Mammary epithelial cell (primary cell): ENCODE measurements around the gene LRRC2.

ENCODE experiments used
- EZH2 ChIP-seq: IDR thresholded peaks from 2 replicates; pipeline ENCODE4 v1.6.1; 2012; ENCODE audit warnings: low read length, inconsistent platforms, borderline replicate concordance
- TF ChIP-seq, protein P1 (sequence below), 2 donors: IDR thresholded peaks in 1 of 2; conservative IDR thresholded peaks in 1 of 2; 2 replicates each; pipeline ENCODE4 v1.5.1; 2011 to 2012; ENCODE audit warnings: inconsistent platforms in 2 of 2, low read length in 2 of 2, mild to moderate bottlenecking in 2 of 2, control low read depth in 1 of 2, low read depth in 1 of 2; ENCODE audit not compliant: insufficient read depth in 1 of 2; ENCODE audit errors: extremely low read depth in 1 of 2

DNA sequence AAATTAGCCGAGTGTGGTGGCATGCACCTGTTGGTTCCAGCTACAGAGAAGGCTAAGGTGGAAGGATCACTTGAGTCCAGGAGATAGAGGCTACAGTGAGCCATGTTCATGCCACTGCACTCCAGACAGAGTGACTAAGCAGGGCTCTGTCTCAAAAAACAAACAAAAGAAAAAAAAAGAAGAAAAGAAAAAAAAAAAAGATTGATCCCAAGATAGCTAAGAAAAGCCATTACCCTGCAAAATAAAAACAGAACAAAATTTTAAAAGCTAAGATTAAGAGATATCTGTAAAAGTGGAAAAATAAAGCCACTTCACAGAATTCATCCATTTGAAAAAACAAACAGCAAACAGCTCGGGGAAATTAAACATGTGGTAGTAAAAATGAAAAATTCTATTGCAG, 23.8 kb downstream of the LRRC2 start:
- TF ChIP-seq, protein P1, sequence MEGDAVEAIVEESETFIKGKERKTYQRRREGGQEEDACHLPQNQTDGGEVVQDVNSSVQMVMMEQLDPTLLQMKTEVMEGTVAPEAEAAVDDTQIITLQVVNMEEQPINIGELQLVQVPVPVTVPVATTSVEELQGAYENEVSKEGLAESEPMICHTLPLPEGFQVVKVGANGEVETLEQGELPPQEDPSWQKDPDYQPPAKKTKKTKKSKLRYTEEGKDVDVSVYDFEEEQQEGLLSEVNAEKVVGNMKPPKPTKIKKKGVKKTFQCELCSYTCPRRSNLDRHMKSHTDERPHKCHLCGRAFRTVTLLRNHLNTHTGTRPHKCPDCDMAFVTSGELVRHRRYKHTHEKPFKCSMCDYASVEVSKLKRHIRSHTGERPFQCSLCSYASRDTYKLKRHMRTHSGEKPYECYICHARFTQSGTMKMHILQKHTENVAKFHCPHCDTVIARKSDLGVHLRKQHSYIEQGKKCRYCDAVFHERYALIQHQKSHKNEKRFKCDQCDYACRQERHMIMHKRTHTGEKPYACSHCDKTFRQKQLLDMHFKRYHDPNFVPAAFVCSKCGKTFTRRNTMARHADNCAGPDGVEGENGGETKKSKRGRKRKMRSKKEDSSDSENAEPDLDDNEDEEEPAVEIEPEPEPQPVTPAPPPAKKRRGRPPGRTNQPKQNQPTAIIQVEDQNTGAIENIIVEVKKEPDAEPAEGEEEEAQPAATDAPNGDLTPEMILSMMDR (conservative IDR thresholded peaks at IDR 0.05 in 1 of 2, IDR thresholded peaks at IDR 0.05 in 1 of 2; ENCODE audit: extremely low read depth in 1 of 2, insufficient read depth in 1 of 2, low read depth in 1 of 2, low read length in 2 of 2) = no peak
- no peak for TF ChIP-seq EZH2
